Activated CD8-positive, alpha-beta memory T cell treated with anti-CD3 and anti-CD28 coated beads, Interleukin-2, amount 50 U/mL, for 4 hours (primary cell): ENCODE data around the gene C4orf33.
"Not testable (repeated sequence)": the region's sequence is repeated elsewhere in the genome, so short reads cannot be mapped to it uniquely, and the experiment has no call there.

Source experiments
- DNase-seq: peaks from one replicate; pipeline ENCODE4 v3.0.0-alpha.2; 2020

C4orf33 gene

GRCh38 chr4:129095811-129096454 lies at the start of gene C4orf33:
Gene C4orf33 (plus strand): TSS chr4:129096152. CDS start chr4:129102611, 6,459 bp downstream.
- DNase-seq, result peak; percentile 74

- DNase-seq, result no peak
Measured at GRCh38 chr4:129059028-129059427, 36.9 kb upstream of the C4orf33 start.

- no peak for DNase-seq
Measured at GRCh38 chr4:129062580-129062979, 33.4 kb upstream of the C4orf33 start.

GRCh38 chr4:129063640-129064039 lies 32.3 kb upstream of the C4orf33 start:
- DNase-seq, result no peak

- no peak for DNase-seq
Measured at GRCh38 chr4:129064717-129065116, 31.2 kb upstream of the C4orf33 start.

GRCh38 chr4:129069537-129069936 lies 26.4 kb upstream of the C4orf33 start:
- DNase-seq, result not testable (repeated sequence)

- DNase-seq, result no peak
Measured at GRCh38 chr4:129077326-129077725, 18.6 kb upstream of the C4orf33 start.

GRCh38 chr4:129080129-129080528 lies 15.8 kb upstream of the C4orf33 start:
- no peak for DNase-seq

- DNase-seq, result no peak
Measured at GRCh38 chr4:129082302-129082701, 13.7 kb upstream of the C4orf33 start.

GRCh38 chr4:129085472-129085871 lies 10.5 kb upstream of the C4orf33 start:
- no peak for DNase-seq

- no peak for DNase-seq
Measured at GRCh38 chr4:129087516-129087915, 8.4 kb upstream of the C4orf33 start.

- no peak for DNase-seq
Measured at GRCh38 chr4:129092631-129093190, 3.2 kb upstream of the C4orf33 start.

- peak; percentile 95 for DNase-seq
Measured at GRCh38 chr4:129093191-129093920, 2.6 kb upstream of the C4orf33 start, which contains the start of gene SCLT1. Gene SCLT1 (minus strand): TSS chr4:129093539. CDS start chr4:129093103, 436 bp downstream.

- DNase-seq, result no peak
Measured at GRCh38 chr4:129094347-129094746, 1.6 kb upstream of the C4orf33 start.

GRCh38 chr4:129098531-129099001 lies 2.6 kb downstream of the C4orf33 start:
- no peak for DNase-seq

- no peak for DNase-seq
Measured at GRCh38 chr4:129109965-129110824, 14.2 kb downstream of the C4orf33 start.

- no peak for DNase-seq
Measured at GRCh38 chr4:129110931-129111330, 15.0 kb downstream of the C4orf33 start.

- DNase-seq, result no peak
Measured at GRCh38 chr4:129111919-129112318, 16.0 kb downstream of the C4orf33 start.

GRCh38 chr4:129113434-129113833 lies 17.5 kb downstream of the C4orf33 start:
- DNase-seq, result no peak

GRCh38 chr4:129113919-129114318 lies 18.0 kb downstream of the C4orf33 start:
- no peak for DNase-seq

- no peak for DNase-seq
Measured at GRCh38 chr4:129117705-129118104, 21.8 kb downstream of the C4orf33 start.

- not testable (repeated sequence) for DNase-seq
Measured at GRCh38 chr4:129126614-129127013, 30.7 kb downstream of the C4orf33 start.

- DNase-seq, result no peak
Measured at GRCh38 chr4:129129143-129129542, 33.2 kb downstream of the C4orf33 start.
